Measurements from ENCODE around the gene RPN2.

The RPN2 gene

GRCh38 chr20:37218976-37219375 lies 39.8 kb downstream of the RPN2 start:
- no peak for DNase-seq (ENCODE audit: low spot score)

- no peak for DNase-seq (ENCODE audit: low spot score)
These were observed 40.9 kb downstream of the RPN2 start for GRCh38 chr20:37219751-37220668.

GRCh38 chr20:37220731-37221130 lies 41.6 kb downstream of the RPN2 start:
- DNase-seq (ENCODE audit: low spot score): no peak

GRCh38 chr20:37222086-37222485 lies 43.0 kb downstream of the RPN2 start:
- DNase-seq (ENCODE audit: low spot score): no peak

- DNase-seq (ENCODE audit: low spot score): no peak
These were observed 43.9 kb downstream of the RPN2 start for GRCh38 chr20:37223053-37223452.

GRCh38 chr20:37225146-37225545 lies 46.0 kb downstream of the RPN2 start:
- DNase-seq (ENCODE audit: low spot score): no peak

GRCh38 chr20:37226889-37227288 lies 47.8 kb downstream of the RPN2 start:
- DNase-seq (ENCODE audit: low spot score): no peak

GRCh38 chr20:37228082-37228481 lies 49.0 kb downstream of the RPN2 start:
- no peak for DNase-seq (ENCODE audit: low spot score)

GRCh38 chr20:37228656-37229055 lies 49.5 kb downstream of the RPN2 start:
- no peak for DNase-seq (ENCODE audit: low spot score)

GRCh38 chr20:37229357-37229756 lies 50.2 kb downstream of the RPN2 start:
- no peak for DNase-seq (ENCODE audit: low spot score)

GRCh38 chr20:37230200-37230599 lies 51.1 kb downstream of the RPN2 start:
- DNase-seq (ENCODE audit: low spot score): no peak

GRCh38 chr20:37231947-37232630 lies 53.0 kb downstream of the RPN2 start:
- no peak for DNase-seq (ENCODE audit: low spot score)

- DNase-seq (ENCODE audit: low spot score): no peak
These were observed 54.6 kb downstream of the RPN2 start for GRCh38 chr20:37233548-37234253.

- no peak for DNase-seq (ENCODE audit: low spot score)
These were observed 55.1 kb downstream of the RPN2 start for GRCh38 chr20:37234254-37234581.

GRCh38 chr20:37235065-37235464 lies 55.9 kb downstream of the RPN2 start:
- DNase-seq (ENCODE audit: low spot score): no peak

- no peak for DNase-seq (ENCODE audit: low spot score)
These were observed 57.3 kb downstream of the RPN2 start for GRCh38 chr20:37236462-37236861.

GRCh38 chr20:37237656-37238055 lies 58.5 kb downstream of the RPN2 start:
- no peak for DNase-seq (ENCODE audit: low spot score)

GRCh38 chr20:37238426-37238825 lies 59.3 kb downstream of the RPN2 start:
- no peak for DNase-seq (ENCODE audit: low spot score)

- no peak for DNase-seq (ENCODE audit: low spot score)
These were observed 59.9 kb downstream of the RPN2 start for GRCh38 chr20:37238935-37239451.

- DNase-seq (ENCODE audit: low spot score): no peak
These were observed 61.4 kb downstream of the RPN2 start for GRCh38 chr20:37240337-37241067.

- DNase-seq (ENCODE audit: low spot score): no peak
These were observed 63.4 kb downstream of the RPN2 start for GRCh38 chr20:37242503-37242902.
